Activated CD8-positive, alpha-beta T cell treated with anti-CD3 and anti-CD28 coated beads for 36 hours (primary cell): ENCODE results near the gene COL1A1. TPM values are rescaled to one million over a fixed set of nuclear protein-coding genes. Genes with fewer than 3 reads are reported as not detected.

Experiments used
- ATAC-seq: fragments of 200-7000 bp; cut with Tn5 transposase; one replicate; pipeline ENCODE4 v1.10.0; 2021; ENCODE audit warnings: mild to moderate bottlenecking, moderate library complexity
- CTCF ChIA-PET: fragments of 350-600 bp; sonication (Branson Sonifier 250); formaldehyde crosslinking; loops from one replicate; lab custom pipeline; 2021; ENCODE audit warnings: antibody characterized with exemption; lab: Charles Lee
- POLR2A ChIA-PET: fragments of 350-600 bp; sonication (Branson Sonifier 250); formaldehyde crosslinking; loops from one replicate; lab custom pipeline; 2021; ENCODE audit warnings: antibody characterized with exemption; lab: Charles Lee
- DNase-seq: peaks from one replicate; pipeline ENCODE4 v3.0.0-alpha.2; 2020
- H3K27ac Mint-ChIP-seq: one replicate; pipeline ENCODE4 v1.8.0; 2021; ENCODE audit warnings: mild to moderate bottlenecking, mixed read lengths
- H3K27me3 Mint-ChIP-seq: one replicate; pipeline ENCODE4 v1.8.0; 2021; ENCODE audit warnings: mixed read lengths
- H3K36me3 Mint-ChIP-seq: one replicate; pipeline ENCODE4 v1.8.0; 2021; ENCODE audit warnings: low read depth, mixed read lengths
- H3K4me1 Mint-ChIP-seq: one replicate; pipeline ENCODE4 v1.8.0; 2021; ENCODE audit warnings: low read depth, mixed read lengths
- H3K4me3 Mint-ChIP-seq: one replicate; pipeline ENCODE4 v1.8.0; 2021; ENCODE audit warnings: mild to moderate bottlenecking, moderate library complexity, mixed read lengths
- H3K9me3 Mint-ChIP-seq: one replicate; pipeline ENCODE4 v1.8.0; 2021; ENCODE audit warnings: mixed read lengths
- intact Hi-C: fragments of 100-400 bp; cut with micrococcal nuclease; formaldehyde crosslinking; loops from one replicate; pipeline ENCODE4 v1.10.0; 2022
- total RNA-seq, 2 experiments: library from RNA; stranded (reverse); gene quantifications; one replicate each; pipeline ENCODE4 v1.2.3, GENCODE V29; 2021
- TF ChIP-seq, protein P1 (sequence below): fragments of 200-600 bp; IDR thresholded peaks from one replicate; pipeline ENCODE4 v1.8.0; 2022; ENCODE audit warnings: antibody characterized with exemption, mild to moderate bottlenecking

Gene COL1A1
- total RNA-seq, 2 experiments from 2014 or later = 0.92 to 1.0 TPM

DNA sequence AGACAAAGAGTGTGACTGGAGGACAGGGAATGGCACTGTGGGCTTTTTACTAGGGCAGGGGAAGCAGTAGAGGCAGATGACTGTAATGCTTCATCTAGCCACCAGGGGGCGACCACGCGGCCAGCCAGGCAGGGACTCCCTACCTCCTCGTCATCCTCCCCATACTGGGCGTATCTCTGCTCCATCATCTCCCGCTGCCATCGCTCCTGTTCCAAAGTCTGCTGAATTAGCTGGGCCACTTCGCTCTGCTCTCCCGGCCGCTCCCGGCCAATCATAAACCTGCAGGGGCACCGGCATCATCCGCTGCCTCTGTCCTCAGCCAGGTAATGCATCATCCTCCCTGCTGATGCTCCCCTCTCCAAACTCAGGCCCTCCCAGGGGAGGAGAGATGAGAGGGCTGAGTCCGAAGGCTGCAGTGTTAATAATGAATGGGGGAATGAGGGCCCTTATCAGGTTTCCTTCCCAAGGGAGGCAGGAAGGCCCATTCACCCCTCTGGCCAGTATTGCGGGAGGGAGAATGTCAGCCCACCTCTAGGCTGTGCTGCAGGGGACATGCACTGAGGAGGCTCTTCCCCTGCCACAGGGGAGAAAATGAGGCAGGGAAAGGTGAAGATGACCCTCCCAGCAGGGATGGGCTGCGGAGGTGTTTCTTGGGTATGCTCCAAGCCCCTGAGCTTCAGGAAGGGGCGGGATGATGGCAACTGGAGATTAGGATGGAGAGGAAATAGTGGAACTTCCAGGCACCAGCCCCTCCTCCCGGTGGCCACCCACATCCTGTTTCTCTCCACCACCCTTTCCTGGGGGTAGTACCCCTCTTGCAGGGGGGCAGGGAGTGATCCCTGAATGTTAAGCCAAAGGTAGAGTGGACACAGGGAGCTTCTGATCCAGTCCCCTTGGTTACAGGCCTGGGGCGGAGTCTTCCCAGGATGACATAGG is 61.2 kb downstream of the COL1A1 start:
- TF ChIP-seq, protein P1, sequence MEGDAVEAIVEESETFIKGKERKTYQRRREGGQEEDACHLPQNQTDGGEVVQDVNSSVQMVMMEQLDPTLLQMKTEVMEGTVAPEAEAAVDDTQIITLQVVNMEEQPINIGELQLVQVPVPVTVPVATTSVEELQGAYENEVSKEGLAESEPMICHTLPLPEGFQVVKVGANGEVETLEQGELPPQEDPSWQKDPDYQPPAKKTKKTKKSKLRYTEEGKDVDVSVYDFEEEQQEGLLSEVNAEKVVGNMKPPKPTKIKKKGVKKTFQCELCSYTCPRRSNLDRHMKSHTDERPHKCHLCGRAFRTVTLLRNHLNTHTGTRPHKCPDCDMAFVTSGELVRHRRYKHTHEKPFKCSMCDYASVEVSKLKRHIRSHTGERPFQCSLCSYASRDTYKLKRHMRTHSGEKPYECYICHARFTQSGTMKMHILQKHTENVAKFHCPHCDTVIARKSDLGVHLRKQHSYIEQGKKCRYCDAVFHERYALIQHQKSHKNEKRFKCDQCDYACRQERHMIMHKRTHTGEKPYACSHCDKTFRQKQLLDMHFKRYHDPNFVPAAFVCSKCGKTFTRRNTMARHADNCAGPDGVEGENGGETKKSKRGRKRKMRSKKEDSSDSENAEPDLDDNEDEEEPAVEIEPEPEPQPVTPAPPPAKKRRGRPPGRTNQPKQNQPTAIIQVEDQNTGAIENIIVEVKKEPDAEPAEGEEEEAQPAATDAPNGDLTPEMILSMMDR = peak; percentile 94
- POLR2A ChIA-PET = interaction anchor here (0.6 to 2.5 kb wide), 5 partner anchors 12 to 46 kb away, joined by 3 to 15 read pairs (median 3); no protein-coding TSS in a partner anchor
- H3K36me3 Mint-ChIP-seq = peaks cover 76% of the 10 kb centered on the region

GRCh38 chr17:50139185-50139783 is 62.1 kb downstream of the COL1A1 start:
- intact Hi-C loops = no loop called here
- Mint-ChIP-seq H3K27me3 (no peaks in the 10 kb centered on the region), H3K36me3 (peaks cover 71% of the 10 kb centered on the region), H3K9me3 (no peaks in the 10 kb centered on the region), H3K4me3 (no peak overlapping the region), H3K27ac (no peak overlapping the region), H3K4me1 (peaks cover 44% of the 10 kb centered on the region)
- POLR2A ChIA-PET = interaction anchor here (0.7 to 2.5 kb wide), 6 partner anchors 9 to 61 kb away, joined by 3 to 15 read pairs (median 4); partner anchors contain the start of gene SAMD14
- TF ChIP-seq, protein P1 = no peak
- CTCF ChIA-PET = interaction anchor here (0.7 to 4.5 kb wide), 22 partner anchors 8 to 157 kb away, joined by 3 to 58 read pairs (median 6); partner anchors contain the start of genes PPP1R9B and SAMD14
- ATAC-seq = no peak
- DNase-seq = no peak

More for the DNA sequence above, 61.2 kb downstream of the COL1A1 start:
- peak; percentile 87 for DNase-seq
- no peaks in the 10 kb centered on the region for H3K9me3 Mint-ChIP-seq
- H3K4me1 Mint-ChIP-seq = peaks cover 53% of the 10 kb centered on the region
- H3K27ac Mint-ChIP-seq = peak overlapping the region; percentile 61
- no peak overlapping the region for H3K4me3 Mint-ChIP-seq
- ATAC-seq = peak; percentile 90
- CTCF ChIA-PET = interaction anchor here (0.7 to 4.5 kb wide), 21 partner anchors 9 to 157 kb away, joined by 3 to 58 read pairs (median 6); partner anchors contain the start of genes PPP1R9B, SAMD14 and SGCA
- intact Hi-C loops = no loop called here
- no peaks in the 10 kb centered on the region for H3K27me3 Mint-ChIP-seq

- no peaks in the 10 kb centered on the region for H3K9me3 Mint-ChIP-seq
- H3K36me3 Mint-ChIP-seq = peaks cover 54% of the 10 kb centered on the region
- intact Hi-C loops = no loop called here
- POLR2A ChIA-PET = no interaction called here
- no peak for ATAC-seq
- TF ChIP-seq, protein P1 = no peak
- CTCF ChIA-PET = interaction anchor here (1.2 to 1.9 kb wide), 6 partner anchors 9 to 81 kb away, joined by 3 to 6 read pairs (median 4); partner anchors contain the start of gene ITGA3
- no peak overlapping the region for H3K4me3 Mint-ChIP-seq
- H3K4me1 Mint-ChIP-seq = peaks cover 23% of the 10 kb centered on the region
- H3K27me3 Mint-ChIP-seq = no peaks in the 10 kb centered on the region
- no peak for DNase-seq
- no peak overlapping the region for H3K27ac Mint-ChIP-seq
These were observed 64.4 kb downstream of the COL1A1 start for GRCh38 chr17:50137042-50137441.

- CTCF ChIA-PET = interaction anchor here (0.8 to 1.9 kb wide), 8 partner anchors 9 to 80 kb away, joined by 3 to 6 read pairs (median 4); partner anchors contain the start of gene ITGA3
- H3K4me1 Mint-ChIP-seq = peaks cover 22% of the 10 kb centered on the region
- H3K27ac Mint-ChIP-seq = no peak overlapping the region
- H3K4me3 Mint-ChIP-seq = no peak overlapping the region
- ATAC-seq (no peak), DNase-seq (no peak)
- H3K36me3 Mint-ChIP-seq = peaks cover 51% of the 10 kb centered on the region
- no peaks in the 10 kb centered on the region for H3K9me3 Mint-ChIP-seq
- intact Hi-C loops = no loop called here
- TF ChIP-seq, protein P1 = no peak
- POLR2A ChIA-PET = interaction anchor here (1.4 kb wide), 1 partner anchor 17 kb away, joined by 3 read pairs; no protein-coding TSS in a partner anchor
- H3K27me3 Mint-ChIP-seq = no peaks in the 10 kb centered on the region
These were observed 65.2 kb downstream of the COL1A1 start for GRCh38 chr17:50136096-50136687.
